ENCODE results near the gene KY. TPM values are rescaled to one million over a fixed set of nuclear protein-coding genes. Genes with fewer than 3 reads are reported as not detected.

KY gene
- total and polyA plus RNA-seq, 9 of the 15 experiments (the other 6 are each of a cell fraction or from before 2014, with no cell fraction given) = not detected

DNA sequence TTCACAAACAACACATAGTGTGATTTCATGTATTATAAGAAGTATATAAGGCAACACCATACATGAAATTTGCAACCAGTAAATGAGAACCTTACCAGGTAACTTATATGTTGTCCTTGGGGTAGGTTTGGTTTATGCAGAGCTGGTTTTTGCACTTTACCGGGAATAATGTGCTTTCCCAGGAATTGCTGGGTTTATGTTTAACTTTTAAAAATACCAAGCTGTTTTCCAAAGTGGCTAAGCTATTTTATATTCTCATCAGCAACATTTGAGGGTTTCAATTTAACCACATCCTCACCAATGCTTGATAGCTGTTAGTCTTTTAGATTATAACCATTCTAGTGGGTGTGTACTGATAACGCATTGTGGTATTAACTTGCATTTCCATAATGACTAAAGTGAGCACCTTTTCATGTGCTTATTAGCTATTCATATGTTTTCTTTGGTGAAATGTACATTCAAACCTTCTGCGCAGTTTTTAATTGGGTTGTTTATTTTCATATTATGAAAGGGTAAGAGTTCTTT is 71.6 kb downstream of the KY start:
- H3K4me2 ChIP-seq (ENCODE audit: insufficient read depth, low read length) = no peak overlapping the region
- intact Hi-C loops (cut with micrococcal nuclease) = no loop called here
- H3K4me1 ChIP-seq (replicated peaks in 1 of 2; ENCODE audit: control insufficient read depth in 2 of 2, insufficient read depth in 2 of 2, low read length in 2 of 2) = no peaks in the 10 kb centered on the region
- CTCF ChIA-PET (ENCODE audit: low intra/inter-chr PET ratio) = no interaction called here
- no peak for ATAC-seq
- H3K79me2 ChIP-seq (ENCODE audit: control insufficient read depth, insufficient read depth, low read length) = no peaks in the 10 kb centered on the region
- 0% methylated on average over 3 of the region's 3 CpGs for WGBS (ENCODE audit: insufficient coverage, low coverage, missing lambda C conversion rate)
- H4K20me1 ChIP-seq (replicated peaks; ENCODE audit: control insufficient read depth, insufficient read depth, low read length) = no peaks in the 10 kb centered on the region
- no peak overlapping the region for H3K4me3 ChIP-seq
- TF ChIP-seq HNRNPLL (IDR thresholded peaks at IDR 0.05; ENCODE audit: low read depth, low read length, poor library complexity, severe bottlenecking) (no peak), HDAC6 (IDR thresholded peaks at IDR 0.05; ENCODE audit: low read depth, low read length) (no peak)
- no peaks in the 10 kb centered on the region for H3K27me3 ChIP-seq (ENCODE audit: control insufficient read depth in 2 of 2, insufficient read depth in 2 of 2, low read length in 2 of 2)
- H3K9me1 ChIP-seq (ENCODE audit: control insufficient read depth, insufficient read depth, low read length) = no peaks in the 10 kb centered on the region
- DNase-seq (ENCODE audit: extremely low read depth in 1 of 4, low spot score in 3 of 4) = no peak
- no peak for FAIRE-seq
- H2AFZ ChIP-seq (ENCODE audit: low read depth, low read length) = no peak overlapping the region
- no TSS peak for BruUV-seq (replicated peaks)
- H3K36me3 ChIP-seq (ENCODE audit: control insufficient read depth, insufficient read depth, low read length) = no peaks in the 10 kb centered on the region
- no peak overlapping the region for H3K27ac ChIP-seq (ENCODE audit: extremely low read depth, low read depth, low read length)
- in situ Hi-C loops (cut with MboI) = no loop called here
- POLR2A ChIA-PET = no interaction called here
- no peak overlapping the region for H3K9ac ChIP-seq (ENCODE audit: insufficient read depth in 1 of 2, low read depth in 2 of 2, low read length in 2 of 2)
- no peaks in the 10 kb centered on the region for H3K9me3 ChIP-seq (replicated peaks; ENCODE audit: control insufficient read depth, insufficient read depth, low read depth, low read length)

DNA sequence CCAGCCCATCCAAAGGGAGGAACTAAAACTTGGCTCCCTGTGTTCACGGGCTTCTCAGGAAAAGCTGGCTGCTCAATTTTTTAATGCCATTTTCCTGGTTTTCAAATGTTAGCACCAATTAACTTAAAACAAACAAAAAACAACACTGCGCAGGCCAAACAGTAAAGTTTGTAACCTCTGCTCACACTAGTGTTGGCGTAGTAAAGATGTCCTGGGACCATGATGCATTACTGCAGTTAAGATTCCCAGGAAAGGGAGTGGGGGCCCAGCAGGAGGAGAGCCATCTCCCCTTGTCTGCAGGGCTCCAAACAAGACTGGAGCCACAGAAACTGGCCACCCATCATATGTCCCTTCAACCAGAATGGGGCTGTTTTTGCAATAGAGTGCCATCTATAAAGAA is 74.0 kb downstream of the KY start:
- no peak overlapping the region for H3K4me2 ChIP-seq (ENCODE audit: insufficient read depth, low read length)
- no peak overlapping the region for H3K9ac ChIP-seq (ENCODE audit: insufficient read depth in 1 of 2, low read depth in 2 of 2, low read length in 2 of 2)
- no peaks in the 10 kb centered on the region for H3K4me1 ChIP-seq (replicated peaks in 1 of 2; ENCODE audit: control insufficient read depth in 2 of 2, insufficient read depth in 2 of 2, low read length in 2 of 2)
- intact Hi-C loops (cut with micrococcal nuclease) = no loop called here
- H4K20me1 ChIP-seq (replicated peaks; ENCODE audit: control insufficient read depth, insufficient read depth, low read length) = no peaks in the 10 kb centered on the region
- ChIA-PET CTCF (ENCODE audit: low intra/inter-chr PET ratio) (no interaction called here), POLR2A (no interaction called here)
- FAIRE-seq (no peak), ATAC-seq (no peak), DNase-seq (ENCODE audit: extremely low read depth in 1 of 4, low spot score in 3 of 4) (no peak)
- H3K27ac ChIP-seq (ENCODE audit: extremely low read depth, low read depth, low read length) = no peak overlapping the region
- in situ Hi-C loops (cut with MboI) = no loop called here
- WGBS (ENCODE audit: insufficient coverage, low coverage, missing lambda C conversion rate) = 0% methylated on average over 3 of the region's 3 CpGs
- no peaks in the 10 kb centered on the region for H3K79me2 ChIP-seq (ENCODE audit: control insufficient read depth, insufficient read depth, low read length)
- H3K36me3 ChIP-seq (ENCODE audit: control insufficient read depth, insufficient read depth, low read length) = no peaks in the 10 kb centered on the region
- H3K9me3 ChIP-seq (replicated peaks; ENCODE audit: control insufficient read depth, insufficient read depth, low read depth, low read length) = no peaks in the 10 kb centered on the region
- no peak overlapping the region for H3K4me3 ChIP-seq
- H3K9me1 ChIP-seq (ENCODE audit: control insufficient read depth, insufficient read depth, low read length) = no peaks in the 10 kb centered on the region
- BruUV-seq (replicated peaks) = no TSS peak
- 0 out of 5 replicates have a peak, but pooled peaks cover 0 to 3% of the 10 kb centered on the region in 2 experiments for H3K27me3 ChIP-seq (ENCODE audit: control insufficient read depth in 2 of 2, insufficient read depth in 2 of 2, low read length in 2 of 2)
- H2AFZ ChIP-seq (ENCODE audit: low read depth, low read length) = no peak overlapping the region
- TF ChIP-seq ZNF140 (CRISPR knock-in tag; IDR thresholded peaks at IDR 0.05) = no peak
- TF ChIP-seq, protein P1, sequence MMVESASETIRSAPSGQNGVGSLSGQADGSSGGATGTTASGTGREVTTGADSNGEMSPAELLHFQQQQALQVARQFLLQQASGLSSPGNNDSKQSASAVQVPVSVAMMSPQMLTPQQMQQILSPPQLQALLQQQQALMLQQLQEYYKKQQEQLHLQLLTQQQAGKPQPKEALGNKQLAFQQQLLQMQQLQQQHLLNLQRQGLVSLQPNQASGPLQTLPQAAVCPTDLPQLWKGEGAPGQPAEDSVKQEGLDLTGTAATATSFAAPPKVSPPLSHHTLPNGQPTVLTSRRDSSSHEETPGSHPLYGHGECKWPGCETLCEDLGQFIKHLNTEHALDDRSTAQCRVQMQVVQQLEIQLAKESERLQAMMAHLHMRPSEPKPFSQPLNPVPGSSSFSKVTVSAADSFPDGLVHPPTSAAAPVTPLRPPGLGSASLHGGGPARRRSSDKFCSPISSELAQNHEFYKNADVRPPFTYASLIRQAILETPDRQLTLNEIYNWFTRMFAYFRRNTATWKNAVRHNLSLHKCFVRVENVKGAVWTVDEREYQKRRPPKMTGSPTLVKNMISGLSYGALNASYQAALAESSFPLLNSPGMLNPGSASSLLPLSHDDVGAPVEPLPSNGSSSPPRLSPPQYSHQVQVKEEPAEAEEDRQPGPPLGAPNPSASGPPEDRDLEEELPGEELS (CRISPR knock-in tag; IDR thresholded peaks at IDR 0.05; ENCODE audit: borderline replicate concordance) = no peak
- no peak for TF ChIP-seq CREBBP (IDR thresholded peaks at IDR 0.05; ENCODE audit: low read depth, low read length)
- TF ChIP-seq ZNF175 (CRISPR knock-in tag; IDR thresholded peaks at IDR 0.05; ENCODE audit: low read depth) = no peak
- TF ChIP-seq NCOR1 (IDR thresholded peaks at IDR 0.05) = no peak
- no peak for TF ChIP-seq TAL1 (IDR thresholded peaks at IDR 0.05)
- TF ChIP-seq, protein P2, sequence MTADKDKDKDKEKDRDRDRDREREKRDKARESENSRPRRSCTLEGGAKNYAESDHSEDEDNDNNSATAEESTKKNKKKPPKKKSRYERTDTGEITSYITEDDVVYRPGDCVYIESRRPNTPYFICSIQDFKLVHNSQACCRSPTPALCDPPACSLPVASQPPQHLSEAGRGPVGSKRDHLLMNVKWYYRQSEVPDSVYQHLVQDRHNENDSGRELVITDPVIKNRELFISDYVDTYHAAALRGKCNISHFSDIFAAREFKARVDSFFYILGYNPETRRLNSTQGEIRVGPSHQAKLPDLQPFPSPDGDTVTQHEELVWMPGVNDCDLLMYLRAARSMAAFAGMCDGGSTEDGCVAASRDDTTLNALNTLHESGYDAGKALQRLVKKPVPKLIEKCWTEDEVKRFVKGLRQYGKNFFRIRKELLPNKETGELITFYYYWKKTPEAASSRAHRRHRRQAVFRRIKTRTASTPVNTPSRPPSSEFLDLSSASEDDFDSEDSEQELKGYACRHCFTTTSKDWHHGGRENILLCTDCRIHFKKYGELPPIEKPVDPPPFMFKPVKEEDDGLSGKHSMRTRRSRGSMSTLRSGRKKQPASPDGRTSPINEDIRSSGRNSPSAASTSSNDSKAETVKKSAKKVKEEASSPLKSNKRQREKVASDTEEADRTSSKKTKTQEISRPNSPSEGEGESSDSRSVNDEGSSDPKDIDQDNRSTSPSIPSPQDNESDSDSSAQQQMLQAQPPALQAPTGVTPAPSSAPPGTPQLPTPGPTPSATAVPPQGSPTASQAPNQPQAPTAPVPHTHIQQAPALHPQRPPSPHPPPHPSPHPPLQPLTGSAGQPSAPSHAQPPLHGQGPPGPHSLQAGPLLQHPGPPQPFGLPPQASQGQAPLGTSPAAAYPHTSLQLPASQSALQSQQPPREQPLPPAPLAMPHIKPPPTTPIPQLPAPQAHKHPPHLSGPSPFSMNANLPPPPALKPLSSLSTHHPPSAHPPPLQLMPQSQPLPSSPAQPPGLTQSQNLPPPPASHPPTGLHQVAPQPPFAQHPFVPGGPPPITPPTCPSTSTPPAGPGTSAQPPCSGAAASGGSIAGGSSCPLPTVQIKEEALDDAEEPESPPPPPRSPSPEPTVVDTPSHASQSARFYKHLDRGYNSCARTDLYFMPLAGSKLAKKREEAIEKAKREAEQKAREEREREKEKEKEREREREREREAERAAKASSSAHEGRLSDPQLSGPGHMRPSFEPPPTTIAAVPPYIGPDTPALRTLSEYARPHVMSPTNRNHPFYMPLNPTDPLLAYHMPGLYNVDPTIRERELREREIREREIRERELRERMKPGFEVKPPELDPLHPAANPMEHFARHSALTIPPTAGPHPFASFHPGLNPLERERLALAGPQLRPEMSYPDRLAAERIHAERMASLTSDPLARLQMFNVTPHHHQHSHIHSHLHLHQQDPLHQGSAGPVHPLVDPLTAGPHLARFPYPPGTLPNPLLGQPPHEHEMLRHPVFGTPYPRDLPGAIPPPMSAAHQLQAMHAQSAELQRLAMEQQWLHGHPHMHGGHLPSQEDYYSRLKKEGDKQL (CRISPR knock-in tag; IDR thresholded peaks at IDR 0.05; ENCODE audit: borderline replicate concordance) = no peak

Measured in K562 (cell line).